Ascending aorta (tissue), 2 donors: ENCODE data around the gene CDK10. TPM values are rescaled to one million over a fixed set of nuclear protein-coding genes. Genes with fewer than 3 reads are reported as not detected.

Experiments used
- DNase-seq, 2 donors: peaks; one replicate each; pipeline ENCODE4 v3.0.0-alpha.2; 2019; ENCODE audit warnings: low spot score in 2 of 2
- H3K27ac ChIP-seq, 2 donors: fragments of 200-600 bp; sonication (generic); one replicate each; pipeline ENCODE4 v1.5.1; 2016 to 2017; ENCODE audit warnings: mild to moderate bottlenecking in 1 of 2
- H3K27me3 ChIP-seq: fragments of 200-600 bp; sonication (generic); one replicate; pipeline ENCODE4 v1.5.1; 2017
- H3K36me3 ChIP-seq, 2 donors: fragments of 200-600 bp; sonication (generic); one replicate each; pipeline ENCODE4 v1.5.1; 2016
- H3K4me1 ChIP-seq, 2 donors: fragments of 200-600 bp; sonication (generic); one replicate each; pipeline ENCODE4 v1.5.1; 2016 to 2017; ENCODE audit warnings: mild to moderate bottlenecking in 1 of 2
- H3K4me3 ChIP-seq, 2 donors: fragments of 200-600 bp; sonication (generic); one replicate each; pipeline ENCODE4 v1.5.1; 2016 to 2017; ENCODE audit warnings: mild to moderate bottlenecking in 1 of 2
- H3K9me3 ChIP-seq, 2 donors: fragments of 200-600 bp; sonication (generic); one replicate each; pipeline ENCODE4 v1.5.1; 2016
- intact Hi-C: fragments of 100-400 bp; cut with DNase I; formaldehyde crosslinking; loops from one replicate; pipeline ENCODE4 v1.15.1; 2023
- total RNA-seq: library from RNA; depleted of rRNA; stranded (reverse); fragments of >200 nt; gene quantifications from one replicate; pipeline ENCODE4 v1.1.0, GENCODE V29; 2016
- TF ChIP-seq, protein P1 (sequence below), 3 experiments: fragments of 200-600 bp in 2 of 3; fragments of 450-650 bp in 1 of 3; sonication (generic) in 2 of 3; IDR thresholded peaks; one replicate each; pipeline ENCODE4 v1.5.1; 2016 to 2019; ENCODE audit warnings: antibody characterized with exemption in 3 of 3, mild to moderate bottlenecking in 1 of 3, moderate library complexity in 1 of 3

CDK10 gene
- total RNA-seq, 1 donor from 2014 or later: 141 TPM

DNA sequence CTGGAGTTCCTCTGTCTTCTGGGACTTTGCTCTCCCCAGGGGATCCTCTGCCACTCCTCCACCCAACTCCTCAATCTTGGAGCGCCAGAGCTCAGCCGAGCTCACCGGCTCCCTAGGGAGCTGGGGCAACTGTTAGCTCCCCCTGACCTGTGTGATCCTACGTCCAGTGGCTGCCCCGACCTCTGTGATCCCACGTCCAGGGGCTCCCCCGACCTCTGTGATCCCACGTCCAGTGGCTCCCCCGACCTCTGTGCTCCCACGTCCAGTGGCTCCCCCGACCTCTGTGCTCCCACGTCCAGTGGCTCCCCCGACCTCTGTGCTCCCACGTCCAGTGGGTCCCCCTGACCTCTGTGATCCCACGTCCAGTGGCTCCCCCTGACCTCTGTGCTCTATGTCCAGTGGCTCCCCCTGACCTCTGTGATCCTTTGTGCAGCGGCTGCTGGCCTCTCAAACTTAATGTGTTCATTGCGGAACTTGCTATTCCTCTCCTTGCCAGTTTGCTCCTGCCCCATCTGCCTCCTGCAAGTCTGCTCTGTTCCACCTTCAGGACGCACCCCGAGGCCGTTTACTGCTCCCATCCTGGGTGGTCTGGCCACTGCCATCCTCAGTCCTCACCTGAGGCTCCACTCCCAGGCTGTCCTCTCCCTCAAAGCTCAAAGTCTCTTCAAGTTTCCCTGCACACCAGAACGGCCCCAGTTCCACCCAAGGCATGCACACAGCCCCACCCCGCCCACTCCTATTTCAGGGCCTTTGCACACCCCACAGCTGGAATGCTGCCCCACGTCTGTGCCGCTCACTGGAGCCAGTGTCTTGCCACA is 31.4 kb downstream of the CDK10 start:
- TF ChIP-seq, protein P1, sequence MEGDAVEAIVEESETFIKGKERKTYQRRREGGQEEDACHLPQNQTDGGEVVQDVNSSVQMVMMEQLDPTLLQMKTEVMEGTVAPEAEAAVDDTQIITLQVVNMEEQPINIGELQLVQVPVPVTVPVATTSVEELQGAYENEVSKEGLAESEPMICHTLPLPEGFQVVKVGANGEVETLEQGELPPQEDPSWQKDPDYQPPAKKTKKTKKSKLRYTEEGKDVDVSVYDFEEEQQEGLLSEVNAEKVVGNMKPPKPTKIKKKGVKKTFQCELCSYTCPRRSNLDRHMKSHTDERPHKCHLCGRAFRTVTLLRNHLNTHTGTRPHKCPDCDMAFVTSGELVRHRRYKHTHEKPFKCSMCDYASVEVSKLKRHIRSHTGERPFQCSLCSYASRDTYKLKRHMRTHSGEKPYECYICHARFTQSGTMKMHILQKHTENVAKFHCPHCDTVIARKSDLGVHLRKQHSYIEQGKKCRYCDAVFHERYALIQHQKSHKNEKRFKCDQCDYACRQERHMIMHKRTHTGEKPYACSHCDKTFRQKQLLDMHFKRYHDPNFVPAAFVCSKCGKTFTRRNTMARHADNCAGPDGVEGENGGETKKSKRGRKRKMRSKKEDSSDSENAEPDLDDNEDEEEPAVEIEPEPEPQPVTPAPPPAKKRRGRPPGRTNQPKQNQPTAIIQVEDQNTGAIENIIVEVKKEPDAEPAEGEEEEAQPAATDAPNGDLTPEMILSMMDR (IDR thresholded peaks at IDR 0.05): no peak
- no peak for DNase-seq
- no peak overlapping the region for H3K27ac ChIP-seq
- H3K4me3 ChIP-seq: no peak overlapping the region
- peaks cover 8 to 14% of the 10 kb centered on the region in 2 donors for H3K4me1 ChIP-seq
- H3K27me3 ChIP-seq: no peaks in the 10 kb centered on the region
- H3K9me3 ChIP-seq: no peaks in the 10 kb centered on the region
- intact Hi-C loops: no loop called here
- peaks cover 3% of the 10 kb centered on the region in 2 donors for H3K36me3 ChIP-seq

DNA sequence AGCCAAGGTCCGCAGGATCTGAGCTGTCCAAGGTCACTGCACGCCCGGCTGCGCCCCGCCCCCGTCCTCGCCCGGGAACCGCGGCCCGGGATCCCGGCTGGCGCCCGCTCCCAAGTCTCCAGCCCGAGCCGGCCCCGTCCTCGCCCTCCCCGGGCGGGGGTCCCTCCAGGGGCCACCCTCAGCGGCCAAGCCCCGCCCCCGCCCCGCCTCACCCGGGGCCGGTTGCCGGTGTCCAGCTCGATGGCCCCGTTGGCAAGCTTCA is 34.0 kb downstream of the CDK10 start:
- Histone ChIP-seq H3K27me3 (no peaks in the 10 kb centered on the region), H3K4me1 (peaks cover 11 to 19% of the 10 kb centered on the region in 2 donors), H3K9me3 (no peaks in the 10 kb centered on the region), H3K27ac (peak overlapping the region; percentile 95 to 97), H3K4me3 (peak overlapping the region; percentile 90 to 91), H3K36me3 (peaks cover 26% of the 10 kb centered on the region in 2 donors)
- TF ChIP-seq, protein P1 (IDR thresholded peaks at IDR 0.05): no peak
- DNase-seq: no peak
- intact Hi-C loops: loop anchor here (2.0 kb wide), 1 partner anchor 152 kb away; the partner anchor contains the start of gene TCF25

DNA sequence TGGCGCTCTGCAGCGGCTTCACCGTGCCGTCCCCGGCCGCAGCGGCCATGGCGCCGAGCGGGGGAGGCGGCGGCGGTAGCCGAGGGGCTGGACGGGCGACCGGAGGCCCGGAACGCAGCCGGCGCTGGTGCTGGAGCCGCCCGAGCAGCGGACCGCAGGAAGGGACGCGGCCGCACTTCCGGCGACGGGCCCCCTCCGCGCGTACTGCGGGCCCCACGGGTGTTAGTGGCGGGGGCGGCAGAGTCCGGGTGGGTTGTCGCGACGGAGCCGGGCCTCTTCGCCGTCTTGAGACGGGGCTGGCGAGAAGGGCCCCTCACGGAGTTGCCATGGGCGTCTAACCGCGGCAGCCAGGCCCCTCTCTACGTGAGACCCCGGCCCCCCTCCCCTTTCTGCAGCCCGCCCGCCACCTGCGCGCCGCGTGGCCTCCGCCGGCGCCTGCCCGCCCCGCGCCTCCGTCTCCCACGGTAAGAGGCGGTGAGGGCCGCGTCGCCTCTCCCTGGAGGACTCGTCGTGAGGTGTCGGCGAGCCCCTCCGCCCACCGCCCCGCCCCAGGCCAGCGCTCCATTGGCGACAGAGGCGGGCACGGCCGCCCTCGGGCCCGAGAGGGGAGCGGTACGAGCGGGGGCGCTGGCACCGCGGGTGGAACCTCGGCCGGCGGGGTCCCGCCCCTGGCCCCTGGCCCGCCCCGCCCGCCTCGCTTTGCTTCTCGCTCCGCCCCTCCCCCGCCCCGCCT is 34.5 kb downstream of the CDK10 start, which contains the start of the genes VPS9D1 and ZNF276:
TSS of gene VPS9D1 (minus strand) at position 86 of the 733 bp plus-strand sequence. CDS start at position 49, 37 bp downstream.
TSS of gene ZNF276 (plus strand) at position 725 of the 733 bp plus-strand sequence. CDS start 104 bp downstream, outside the sequence.
- TF ChIP-seq, protein P1 (IDR thresholded peaks at IDR 0.05): no peak
- Histone ChIP-seq H3K36me3 (peaks cover 26 to 28% of the 10 kb centered on the region in 2 donors), H3K4me3 (peak within 1 kb of the TSS; percentile 90 to 91), H3K4me1 (peaks cover 11 to 19% of the 10 kb centered on the region in 2 donors), H3K9me3 (no peaks in the 10 kb centered on the region), H3K27ac (peak within 1 kb of the TSS; percentile 95 to 97), H3K27me3 (no peaks in the 10 kb centered on the region)
- intact Hi-C loops: loop anchor here (1.0 to 2.0 kb wide), 4 partner anchors 21 to 152 kb away; partner anchors contain the start of genes CDK10, CHMP1A, SPATA33 and TCF25
- DNase-seq: peak in 1 of 2 donors; percentile 84

DNA sequence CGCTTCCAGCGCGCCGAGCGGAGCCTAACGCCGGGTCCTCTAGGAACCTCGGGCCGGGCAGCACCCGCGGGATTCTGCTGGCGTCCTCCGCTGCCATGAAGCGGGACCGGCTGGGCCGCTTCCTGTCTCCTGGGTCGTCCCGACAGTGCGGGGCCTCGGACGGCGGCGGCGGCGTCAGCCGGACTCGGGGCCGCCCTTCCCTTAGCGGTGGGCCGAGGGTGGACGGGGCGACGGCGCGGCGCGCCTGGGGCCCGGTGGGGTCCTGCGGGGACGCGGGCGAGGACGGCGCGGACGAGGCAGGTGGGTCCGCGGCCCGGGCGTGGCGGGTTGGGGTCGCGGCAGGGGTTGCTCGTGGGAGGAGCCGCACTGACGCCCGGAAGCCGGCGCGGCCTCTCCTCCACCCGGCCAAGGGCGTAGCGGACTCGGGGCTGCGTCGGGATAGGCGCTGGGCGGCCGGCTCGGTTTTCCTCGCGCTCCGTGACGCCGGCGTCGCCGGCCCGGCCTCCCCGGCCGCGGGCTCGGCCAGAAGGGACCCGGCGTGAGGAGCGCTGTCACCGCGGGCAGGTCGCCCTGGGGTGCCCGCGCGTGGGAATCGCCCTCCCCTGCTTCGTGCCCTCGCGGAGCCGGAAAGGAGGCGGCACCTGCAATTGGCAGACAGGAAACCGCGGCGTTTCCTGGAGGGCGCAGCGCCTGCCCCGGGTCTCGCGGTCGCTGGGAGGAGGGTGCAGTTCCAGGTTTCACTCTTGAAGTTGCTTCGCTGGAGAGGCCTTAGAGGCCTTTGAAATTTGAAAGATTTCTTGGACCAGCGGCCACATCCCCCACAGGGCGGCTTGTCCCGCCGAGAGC is 35.3 kb downstream of the CDK10 start:
- H3K36me3 ChIP-seq: peaks cover 31 to 36% of the 10 kb centered on the region in 2 donors
- no peaks in the 10 kb centered on the region for H3K9me3 ChIP-seq
- intact Hi-C loops: loop anchor here (1.0 to 2.0 kb wide), 4 partner anchors 21 to 151 kb away; partner anchors contain the start of genes CDK10, CHMP1A, SPATA33 and TCF25
- no peaks in the 10 kb centered on the region for H3K27me3 ChIP-seq
- peak in 1 of 2 donors; percentile 84 for DNase-seq
- H3K27ac ChIP-seq: peak overlapping the region; percentile 95 to 97
- H3K4me3 ChIP-seq: peak overlapping the region; percentile 90 to 91
- TF ChIP-seq, protein P1 (IDR thresholded peaks at IDR 0.05): no peak
- H3K4me1 ChIP-seq: peaks cover 11 to 19% of the 10 kb centered on the region in 2 donors
